Measurements from ENCODE around the gene KLHL24.
"Not testable (repeated sequence)": the region's sequence is repeated elsewhere in the genome, so short reads cannot be mapped to it uniquely, and the experiment has no call there.

The KLHL24 gene

GRCh38 chr3:183636221-183637105, 1.0 kb downstream of the KLHL24 start:
- peak; percentile 93 for DNase-seq (ENCODE audit: low spot score)

- no peak for DNase-seq (ENCODE audit: low spot score)
Measured at GRCh38 chr3:183637106-183637486, 1.7 kb downstream of the KLHL24 start.

- DNase-seq (ENCODE audit: low spot score), result not testable (repeated sequence)
Measured at GRCh38 chr3:183637633-183638032, 2.2 kb downstream of the KLHL24 start.

GRCh38 chr3:183638101-183638852, 2.9 kb downstream of the KLHL24 start:
- no peak for DNase-seq (ENCODE audit: low spot score)

- not testable (repeated sequence) for DNase-seq (ENCODE audit: low spot score)
Measured at GRCh38 chr3:183640635-183641034, 5.2 kb downstream of the KLHL24 start.

GRCh38 chr3:183641882-183642281, 6.5 kb downstream of the KLHL24 start:
- DNase-seq (ENCODE audit: low spot score), result no peak

- no peak for DNase-seq (ENCODE audit: low spot score)
Measured at GRCh38 chr3:183644244-183644643, 8.8 kb downstream of the KLHL24 start.

GRCh38 chr3:183645254-183645653, 9.8 kb downstream of the KLHL24 start:
- no peak for DNase-seq (ENCODE audit: low spot score)

- no peak for DNase-seq (ENCODE audit: low spot score)
Measured at GRCh38 chr3:183650554-183650953, 15.1 kb downstream of the KLHL24 start.

- DNase-seq (ENCODE audit: low spot score), result no peak
Measured at GRCh38 chr3:183653209-183654064, 18.0 kb downstream of the KLHL24 start.

- no peak for DNase-seq (ENCODE audit: low spot score)
Measured at GRCh38 chr3:183654727-183655126, 19.3 kb downstream of the KLHL24 start.

- DNase-seq (ENCODE audit: low spot score), result no peak
Measured at GRCh38 chr3:183662099-183662498, 26.7 kb downstream of the KLHL24 start.

GRCh38 chr3:183664913-183665381, 29.5 kb downstream of the KLHL24 start:
- peak; percentile 78 for DNase-seq (ENCODE audit: low spot score)

GRCh38 chr3:183680061-183680460, 44.6 kb downstream of the KLHL24 start:
- no peak for DNase-seq (ENCODE audit: low spot score)

- DNase-seq (ENCODE audit: low spot score), result no peak
Measured at GRCh38 chr3:183687705-183688104, 52.3 kb downstream of the KLHL24 start.

GRCh38 chr3:183688874-183689273, 53.5 kb downstream of the KLHL24 start:
- no peak for DNase-seq (ENCODE audit: low spot score)

- DNase-seq (ENCODE audit: low spot score), result not testable (repeated sequence)
Measured at GRCh38 chr3:183689621-183690020, 54.2 kb downstream of the KLHL24 start.

GRCh38 chr3:183690402-183690995, 55.1 kb downstream of the KLHL24 start:
- DNase-seq (ENCODE audit: low spot score), result no peak

GRCh38 chr3:183692436-183692835, 57.0 kb downstream of the KLHL24 start:
- DNase-seq (ENCODE audit: low spot score), result no peak

- DNase-seq (ENCODE audit: low spot score), result no peak
Measured at GRCh38 chr3:183695569-183696364, 60.3 kb downstream of the KLHL24 start.

GRCh38 chr3:183697123-183697609, 61.7 kb downstream of the KLHL24 start:
- DNase-seq (ENCODE audit: low spot score), result no peak
